ENCODE results near the gene SLX4.

GRCh38 chr16:3650631-3651265 is 39.3 kb upstream of the SLX4 start:
- no peak for TF ChIP-seq CTCF (IDR thresholded peaks at IDR 0.05)
- no peak for TF ChIP-seq POLR2A (IDR thresholded peaks at IDR 0.05)
